ENCODE data around the gene C4BPA.

DNA sequence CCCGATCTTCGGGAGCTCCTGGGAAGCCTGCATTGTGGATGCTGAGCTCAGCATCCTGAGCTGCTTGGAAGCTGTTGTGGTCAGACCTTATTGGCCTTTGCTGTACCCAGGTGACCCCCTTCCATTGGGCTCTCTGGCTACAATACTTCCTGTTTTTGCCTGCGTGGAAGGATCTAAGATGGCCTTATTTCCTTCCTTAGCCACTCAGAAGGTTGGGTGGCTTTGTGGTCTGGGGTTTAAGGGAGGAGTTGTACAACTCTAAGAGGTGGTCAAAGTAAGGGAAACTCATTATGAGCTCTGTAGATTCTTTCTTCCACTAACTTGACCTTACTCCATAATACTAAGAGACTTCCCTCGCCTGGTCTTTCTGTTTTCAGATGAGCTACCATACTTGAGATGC is 33.2 kb upstream of the C4BPA start:
- TF ChIP-seq, protein P1, sequence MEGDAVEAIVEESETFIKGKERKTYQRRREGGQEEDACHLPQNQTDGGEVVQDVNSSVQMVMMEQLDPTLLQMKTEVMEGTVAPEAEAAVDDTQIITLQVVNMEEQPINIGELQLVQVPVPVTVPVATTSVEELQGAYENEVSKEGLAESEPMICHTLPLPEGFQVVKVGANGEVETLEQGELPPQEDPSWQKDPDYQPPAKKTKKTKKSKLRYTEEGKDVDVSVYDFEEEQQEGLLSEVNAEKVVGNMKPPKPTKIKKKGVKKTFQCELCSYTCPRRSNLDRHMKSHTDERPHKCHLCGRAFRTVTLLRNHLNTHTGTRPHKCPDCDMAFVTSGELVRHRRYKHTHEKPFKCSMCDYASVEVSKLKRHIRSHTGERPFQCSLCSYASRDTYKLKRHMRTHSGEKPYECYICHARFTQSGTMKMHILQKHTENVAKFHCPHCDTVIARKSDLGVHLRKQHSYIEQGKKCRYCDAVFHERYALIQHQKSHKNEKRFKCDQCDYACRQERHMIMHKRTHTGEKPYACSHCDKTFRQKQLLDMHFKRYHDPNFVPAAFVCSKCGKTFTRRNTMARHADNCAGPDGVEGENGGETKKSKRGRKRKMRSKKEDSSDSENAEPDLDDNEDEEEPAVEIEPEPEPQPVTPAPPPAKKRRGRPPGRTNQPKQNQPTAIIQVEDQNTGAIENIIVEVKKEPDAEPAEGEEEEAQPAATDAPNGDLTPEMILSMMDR (IDR thresholded peaks at IDR 0.05; ENCODE audit: low read depth, low read length), result no peak
- no peak for TF ChIP-seq EZH2phosphoT487 (IDR thresholded peaks at IDR 0.05; ENCODE audit: low read depth)
